Measurements from ENCODE around the gene TSEN34.

TSEN34 gene

GRCh38 chr19:54159352-54160181 lies 31.5 kb upstream of the TSEN34 start, which contains the start of gene LENG1:
Gene LENG1 (minus strand): TSS chr19:54159721. CDS start chr19:54159695, 26 bp downstream.
- no peaks in the 10 kb centered on the region for H3K27me3 ChIP-seq (ENCODE audit: control insufficient read depth, insufficient read depth, low read length)
- peak within 1 kb of the TSS; percentile 95 for H2AFZ ChIP-seq
- H3K4me3 ChIP-seq (ENCODE audit: low read depth, low read length) = peak within 1 kb of the TSS; percentile 88
- H3K9ac ChIP-seq = peak within 1 kb of the TSS; percentile 50
- peaks cover 3% of the 10 kb centered on the region for H3K79me2 ChIP-seq
- no peaks in the 10 kb centered on the region for H3K36me3 ChIP-seq (ENCODE audit: control insufficient read depth, insufficient read depth, low read length)
- peak; percentile 48 for TF ChIP-seq CTCF (IDR thresholded peaks at IDR 0.05)
- peaks cover 13% of the 10 kb centered on the region for H3K4me1 ChIP-seq
- no peaks in the 10 kb centered on the region for H3K9me3 ChIP-seq (ENCODE audit: control insufficient read depth, low read length)
- peak within 1 kb of the TSS; percentile 79 for H3K4me2 ChIP-seq (ENCODE audit: low read length)
- peak within 1 kb of the TSS; percentile 95 for H3K27ac ChIP-seq

GRCh38 chr19:54160182-54160811 lies 30.8 kb upstream of the TSEN34 start:
- Histone ChIP-seq H3K4me2 (ENCODE audit: low read length) (peak overlapping the region; percentile 79), H3K79me2 (peaks cover 3% of the 10 kb centered on the region), H3K36me3 (ENCODE audit: control insufficient read depth, insufficient read depth, low read length) (no peaks in the 10 kb centered on the region), H3K9ac (no peak overlapping the region), H3K4me3 (ENCODE audit: low read depth, low read length) (peak overlapping the region; percentile 88), H3K27me3 (ENCODE audit: control insufficient read depth, insufficient read depth, low read length) (no peaks in the 10 kb centered on the region), H2AFZ (peak overlapping the region; percentile 94), H3K27ac (peak overlapping the region; percentile 70), H3K9me3 (ENCODE audit: control insufficient read depth, low read length) (no peaks in the 10 kb centered on the region), H3K4me1 (peaks cover 13% of the 10 kb centered on the region)
- TF ChIP-seq CTCF (IDR thresholded peaks at IDR 0.05) = no peak

GRCh38 chr19:54160854-54161253 lies 30.3 kb upstream of the TSEN34 start:
- no peaks in the 10 kb centered on the region for H3K36me3 ChIP-seq (ENCODE audit: control insufficient read depth, insufficient read depth, low read length)
- H3K4me2 ChIP-seq (ENCODE audit: low read length) = peak overlapping the region; percentile 79
- H3K27me3 ChIP-seq (ENCODE audit: control insufficient read depth, insufficient read depth, low read length) = no peaks in the 10 kb centered on the region
- no peak overlapping the region for H3K9ac ChIP-seq
- H3K79me2 ChIP-seq = peaks cover 3% of the 10 kb centered on the region
- TF ChIP-seq CTCF (IDR thresholded peaks at IDR 0.05) = no peak
- H3K4me3 ChIP-seq (ENCODE audit: low read depth, low read length) = peak overlapping the region; percentile 88
- peaks cover 13% of the 10 kb centered on the region for H3K4me1 ChIP-seq
- no peaks in the 10 kb centered on the region for H3K9me3 ChIP-seq (ENCODE audit: control insufficient read depth, low read length)
- H2AFZ ChIP-seq = no peak overlapping the region
- H3K27ac ChIP-seq = no peak overlapping the region

- peak overlapping the region; percentile 42 for H3K4me3 ChIP-seq (ENCODE audit: low read depth, low read length)
- H3K36me3 ChIP-seq (ENCODE audit: control insufficient read depth, insufficient read depth, low read length) = no peaks in the 10 kb centered on the region
- no peak for TF ChIP-seq CTCF (IDR thresholded peaks at IDR 0.05)
- H3K9ac ChIP-seq = no peak overlapping the region
- no peak overlapping the region for H2AFZ ChIP-seq
- peak overlapping the region; percentile 75 for H3K4me2 ChIP-seq (ENCODE audit: low read length)
- H3K9me3 ChIP-seq (ENCODE audit: control insufficient read depth, low read length) = no peaks in the 10 kb centered on the region
- peaks cover 13% of the 10 kb centered on the region for H3K4me1 ChIP-seq
- no peak overlapping the region for H3K27ac ChIP-seq
- H3K27me3 ChIP-seq (ENCODE audit: control insufficient read depth, insufficient read depth, low read length) = no peaks in the 10 kb centered on the region
- peaks cover 3% of the 10 kb centered on the region for H3K79me2 ChIP-seq
Observed at GRCh38 chr19:54162241-54162805, 28.8 kb upstream of the TSEN34 start.

All from parathyroid adenoma (tissue), 2 donors.